Caco-2 (cell line): ENCODE data around the gene OFD1. TPM values are rescaled to one million over a fixed set of nuclear protein-coding genes. Genes with fewer than 3 reads are reported as not detected.

ENCODE experiments used
- BruUV-seq: library from RNA; stranded (reverse); fragments of 400-500 nt; replicated peaks from 2 replicates; lab custom pipeline; 2021; lab: Mats Ljungman, UMichigan
- CTCF ChIA-PET: fragments of 300-600 bp; sonication (Branson Sonifier 250); formaldehyde crosslinking; loops from one replicate; lab custom pipeline; 2022; ENCODE audit warnings: antibody characterized with exemption; lab: Charles Lee
- POLR2A ChIA-PET: fragments of 300-600 bp; sonication (Branson Sonifier 250); formaldehyde crosslinking; loops from one replicate; lab custom pipeline; 2022; ENCODE audit warnings: antibody characterized with exemption; lab: Charles Lee
- DNase-seq, 2 experiments: peaks; one replicate each; pipeline versions ENCODE4 v3.0.0 to v3.0.0-alpha.2; 2020 to 2022
- H3K27me3 ChIP-seq: replicated peaks from 2 replicates; pipeline ENCODE4 v1.6.0; 2011; ENCODE audit warnings: low read length; ENCODE audit not compliant: control insufficient read depth, insufficient read depth
- H3K36me3 ChIP-seq: 2 replicates; pipeline ENCODE4 v1.5.1; 2011; ENCODE audit warnings: low read length; ENCODE audit not compliant: control insufficient read depth, insufficient read depth
- H3K4me1 ChIP-seq: fragments of 250-450 bp; sonication (Bioruptor Pico); 2 replicates; pipeline ENCODE4 v1.5.1; 2020; ENCODE audit warnings: mild to moderate bottlenecking
- H3K4me3 ChIP-seq: 2 replicates; pipeline ENCODE4 v1.5.1; 2011; ENCODE audit warnings: low read depth, mild to moderate bottlenecking, control low read depth, low read length
- H3K9me3 ChIP-seq: fragments of 250-450 bp; sonication (Bioruptor Pico); 2 replicates; pipeline ENCODE4 v1.5.1; 2020; ENCODE audit warnings: mild to moderate bottlenecking, moderate library complexity
- H3K27ac Mint-ChIP-seq: one replicate; pipeline ENCODE4 v1.8.0; 2022; ENCODE audit warnings: mixed read lengths; ENCODE audit not compliant: unreplicated experiment
- H3K27me3 Mint-ChIP-seq: one replicate; pipeline ENCODE4 v1.8.0; 2022; ENCODE audit warnings: mixed read lengths; ENCODE audit not compliant: insufficient read depth, unreplicated experiment
- H3K36me3 Mint-ChIP-seq: one replicate; pipeline ENCODE4 v1.8.0; 2022; ENCODE audit warnings: mild to moderate bottlenecking, mixed read lengths; ENCODE audit not compliant: insufficient read depth, unreplicated experiment
- H3K4me1 Mint-ChIP-seq: one replicate; pipeline ENCODE4 v1.8.0; 2022; ENCODE audit warnings: low read depth, mixed read lengths; ENCODE audit not compliant: unreplicated experiment
- H3K4me3 Mint-ChIP-seq: one replicate; pipeline ENCODE4 v1.8.0; 2022; ENCODE audit warnings: mild to moderate bottlenecking, moderate library complexity, mixed read lengths; ENCODE audit not compliant: unreplicated experiment
- H3K9me3 Mint-ChIP-seq: one replicate; pipeline ENCODE4 v1.8.0; 2022; ENCODE audit warnings: mixed read lengths; ENCODE audit not compliant: unreplicated experiment
- CTCF ChIP-seq, 2 experiments: fragments of 200-600 bp in 1 of 2; IDR thresholded peaks; 1 replicate in 1 of 2; 2 replicates in 1 of 2; pipeline versions ENCODE4 v1.5.1 to v1.8.0; 2011 to 2022; ENCODE audit warnings: antibody characterized with exemption in 1 of 2, control low read depth in 1 of 2, inconsistent platforms in 1 of 2, low read depth in 1 of 2, low read length in 1 of 2, mild to moderate bottlenecking in 1 of 2, moderate library complexity in 1 of 2; ENCODE audit not compliant: insufficient read depth in 1 of 2, severe bottlenecking in 1 of 2, unreplicated experiment in 1 of 2
- intact Hi-C: fragments of 100-400 bp; cut with micrococcal nuclease; formaldehyde crosslinking; loops from one replicate; pipeline ENCODE4 v1.10.0; 2022; ENCODE audit not compliant: unreplicated experiment
- total RNA-seq: library from RNA; stranded (reverse); gene quantifications from 2 replicates; pipeline ENCODE4 v1.2.3, GENCODE V29; 2022

OFD1 gene
- total RNA-seq, 1 experiment from 2014 or later, result 34.0 TPM

GRCh38 chrX:13703589-13703988 lies 31.0 kb upstream of the OFD1 start:
- ChIA-PET CTCF (no interaction called here), POLR2A (no interaction called here)
- H3K4me1 ChIP-seq, result no peaks in the 10 kb centered on the region
- no peak overlapping the region for H3K4me3 ChIP-seq
- DNase-seq, result no peak
- Mint-ChIP-seq H3K4me3 (no peak overlapping the region), H3K27ac (no peak overlapping the region), H3K36me3 (peaks cover 33% of the 10 kb centered on the region), H3K4me1 (peaks cover 13% of the 10 kb centered on the region), H3K27me3 (no peaks in the 10 kb centered on the region), H3K9me3 (no peaks in the 10 kb centered on the region)
- intact Hi-C loops, result no loop called here
- no peaks in the 10 kb centered on the region for H3K27me3 ChIP-seq
- BruUV-seq, result no TSS peak
- H3K36me3 ChIP-seq, result no peaks in the 10 kb centered on the region
- TF ChIP-seq CTCF (IDR thresholded peaks at IDR 0.05; ENCODE audit: insufficient read depth in 1 of 2, low read depth in 1 of 2, low read length in 1 of 2, severe bottlenecking in 1 of 2, unreplicated experiment in 1 of 2), result no peak
- no peaks in the 10 kb centered on the region for H3K9me3 ChIP-seq

GRCh38 chrX:13711141-13711540 lies 23.4 kb upstream of the OFD1 start:
- no peaks in the 10 kb centered on the region for H3K4me1 ChIP-seq
- CTCF ChIA-PET, result no interaction called here
- peaks cover 16% of the 10 kb centered on the region for H3K36me3 Mint-ChIP-seq
- H3K27me3 Mint-ChIP-seq, result no peaks in the 10 kb centered on the region
- no peaks in the 10 kb centered on the region for H3K9me3 ChIP-seq
- no peak for TF ChIP-seq CTCF (IDR thresholded peaks at IDR 0.05; ENCODE audit: insufficient read depth in 1 of 2, low read depth in 1 of 2, low read length in 1 of 2, severe bottlenecking in 1 of 2, unreplicated experiment in 1 of 2)
- H3K36me3 ChIP-seq, result no peaks in the 10 kb centered on the region
- BruUV-seq, result no TSS peak
- intact Hi-C loops, result no loop called here
- no peak for DNase-seq
- no peak overlapping the region for H3K4me3 ChIP-seq
- no peaks in the 10 kb centered on the region for H3K9me3 Mint-ChIP-seq
- no peak overlapping the region for H3K27ac Mint-ChIP-seq
- no peaks in the 10 kb centered on the region for H3K27me3 ChIP-seq
- POLR2A ChIA-PET, result no interaction called here
- H3K4me1 Mint-ChIP-seq, result no peaks in the 10 kb centered on the region
- no peak overlapping the region for H3K4me3 Mint-ChIP-seq

- no peaks in the 10 kb centered on the region for H3K36me3 ChIP-seq
- ChIA-PET POLR2A (no interaction called here), CTCF (no interaction called here)
- Mint-ChIP-seq H3K36me3 (peaks cover 27% of the 10 kb centered on the region), H3K9me3 (no peaks in the 10 kb centered on the region), H3K27ac (no peak overlapping the region), H3K27me3 (no peaks in the 10 kb centered on the region), H3K4me3 (no peak overlapping the region), H3K4me1 (peaks cover 8% of the 10 kb centered on the region)
- no peaks in the 10 kb centered on the region for H3K27me3 ChIP-seq
- no peaks in the 10 kb centered on the region; the same call in 1 of the 2 replicates for H3K4me1 ChIP-seq
- TF ChIP-seq CTCF (IDR thresholded peaks at IDR 0.05; ENCODE audit: insufficient read depth in 1 of 2, low read depth in 1 of 2, low read length in 1 of 2, severe bottlenecking in 1 of 2, unreplicated experiment in 1 of 2), result no peak
- no peak for DNase-seq
- BruUV-seq, result no TSS peak
- H3K4me3 ChIP-seq, result no peak overlapping the region
- H3K9me3 ChIP-seq, result no peaks in the 10 kb centered on the region
- intact Hi-C loops, result no loop called here
Observed at GRCh38 chrX:13716455-13716854, 18.1 kb upstream of the OFD1 start.
